GM21737 (cell line): ENCODE measurements around the gene POMT2.

Source experiments
- ATAC-seq: cut with Tn5 transposase; IDR thresholded peaks from one replicate; pipeline ENCODE4 v1.9.1; 2021; ENCODE audit warnings: mild to moderate bottlenecking, moderate library complexity; ENCODE audit not compliant: unreplicated experiment

Gene POMT2

GRCh38 chr14:77242752-77243151 is 77.9 kb downstream of the POMT2 start:
- no peak for ATAC-seq

- ATAC-seq, result no peak
Observed at GRCh38 chr14:77241955-77242354, 78.7 kb downstream of the POMT2 start.

- ATAC-seq, result no peak
Observed at GRCh38 chr14:77240336-77240915, 80.3 kb downstream of the POMT2 start.

GRCh38 chr14:77239412-77239811 is 81.3 kb downstream of the POMT2 start:
- ATAC-seq, result no peak

- ATAC-seq, result no peak
Observed at GRCh38 chr14:77238996-77239395, 81.7 kb downstream of the POMT2 start.

- no peak for ATAC-seq
Observed at GRCh38 chr14:77238356-77238755, 82.3 kb downstream of the POMT2 start.

GRCh38 chr14:77236814-77237213 is 83.9 kb downstream of the POMT2 start:
- no peak for ATAC-seq

GRCh38 chr14:77231721-77232120 is 89.0 kb downstream of the POMT2 start:
- ATAC-seq, result no peak

GRCh38 chr14:77230914-77231313 is 89.8 kb downstream of the POMT2 start:
- no peak for ATAC-seq

GRCh38 chr14:77228056-77228455 is 92.6 kb downstream of the POMT2 start:
- no peak for ATAC-seq

GRCh38 chr14:77225892-77226557 is 94.7 kb downstream of the POMT2 start:
- no peak for ATAC-seq

- ATAC-seq, result no peak
Observed at GRCh38 chr14:77225254-77225653, 95.4 kb downstream of the POMT2 start.
